ENCODE data around the gene N4BP2.
"Not testable (repeated sequence)": the region's sequence is repeated elsewhere in the genome, so short reads cannot be mapped to it uniquely, and the experiment has no call there.

N4BP2 gene

GRCh38 chr4:40093400-40093799 is 36.8 kb downstream of the N4BP2 start:
- not testable (repeated sequence) for DNase-seq

- no peak for DNase-seq
Measured at GRCh38 chr4:40099010-40099409, 42.4 kb downstream of the N4BP2 start.

- DNase-seq: not testable (repeated sequence)
Measured at GRCh38 chr4:40107150-40107549, 50.5 kb downstream of the N4BP2 start.

- DNase-seq: no peak
Measured at GRCh38 chr4:40112027-40112792, 55.6 kb downstream of the N4BP2 start.

GRCh38 chr4:40114206-40114605 is 57.6 kb downstream of the N4BP2 start:
- DNase-seq: no peak

- DNase-seq: no peak
Measured at GRCh38 chr4:40118861-40119260, 62.2 kb downstream of the N4BP2 start.

GRCh38 chr4:40119344-40119743 is 62.7 kb downstream of the N4BP2 start:
- no peak for DNase-seq

- no peak for DNase-seq
Measured at GRCh38 chr4:40121515-40121914, 64.9 kb downstream of the N4BP2 start.

GRCh38 chr4:40122941-40123340 is 66.3 kb downstream of the N4BP2 start:
- no peak for DNase-seq

- no peak for DNase-seq
Measured at GRCh38 chr4:40124690-40125089, 68.0 kb downstream of the N4BP2 start.

GRCh38 chr4:40130401-40131036 is 73.9 kb downstream of the N4BP2 start:
- no peak for DNase-seq

- DNase-seq: no peak
Measured at GRCh38 chr4:40132816-40133215, 76.2 kb downstream of the N4BP2 start.

- DNase-seq: no peak
Measured at GRCh38 chr4:40134206-40134917, 77.7 kb downstream of the N4BP2 start.

GRCh38 chr4:40136202-40136601 is 79.6 kb downstream of the N4BP2 start:
- not testable (repeated sequence) for DNase-seq

GRCh38 chr4:40140196-40140595 is 83.5 kb downstream of the N4BP2 start:
- DNase-seq: no peak

- DNase-seq: not testable (repeated sequence)
Measured at GRCh38 chr4:40140597-40140996, 83.9 kb downstream of the N4BP2 start.

- DNase-seq: no peak
Measured at GRCh38 chr4:40143926-40144508, 87.4 kb downstream of the N4BP2 start.

GRCh38 chr4:40144716-40145115 is 88.1 kb downstream of the N4BP2 start:
- DNase-seq: no peak

- DNase-seq: not testable (repeated sequence)
Measured at GRCh38 chr4:40147490-40147889, 90.8 kb downstream of the N4BP2 start.

GRCh38 chr4:40149960-40150385 is 93.3 kb downstream of the N4BP2 start:
- DNase-seq: peak; percentile 73

- DNase-seq: no peak
Measured at GRCh38 chr4:40150932-40151331, 94.3 kb downstream of the N4BP2 start.

GRCh38 chr4:40152637-40153036 is 96.0 kb downstream of the N4BP2 start:
- DNase-seq: no peak

- no peak for DNase-seq
Measured at GRCh38 chr4:40157436-40157835, 100.8 kb downstream of the N4BP2 start.

All from activated T-cell treated with anti-CD3 and anti-CD28 coated beads, Interleukin-2, amount 50 U/mL, for 48 hours (primary cell).